HCT116 (cell line): ENCODE data around the gene PCP2.

ENCODE experiments used
- EZH2 ChIP-seq: fragments of 200-600 bp; sonication (generic); IDR thresholded peaks from 2 replicates; pipeline ENCODE4 v1.6.1; 2017; ENCODE audit warnings: antibody characterized with exemption, mixed run types
- EZH2phosphoT487 ChIP-seq: fragments of 200-600 bp; IDR thresholded peaks from 2 replicates; pipeline ENCODE4 v1.6.1; 2018; ENCODE audit warnings: antibody characterized with exemption, borderline replicate concordance
- POLR2A ChIP-seq: IDR thresholded peaks from 2 replicates; pipeline ENCODE4 v1.7.0; 2011; ENCODE audit warnings: borderline replicate concordance; ENCODE audit not compliant: insufficient read depth, insufficient read length; ENCODE audit errors: extremely low read depth
- POLR2AphosphoS5 ChIP-seq: IDR thresholded peaks from 2 replicates; pipeline ENCODE4 v1.6.1; 2011; ENCODE audit warnings: mild to moderate bottlenecking, low read depth, low read length, moderate library complexity
- SIN3A ChIP-seq: IDR thresholded peaks from 2 replicates; pipeline ENCODE4 v1.6.1; 2012; ENCODE audit warnings: low read depth
- SP1 ChIP-seq: IDR thresholded peaks from 2 replicates; pipeline ENCODE4 v1.6.1; 2012; ENCODE audit warnings: low read depth
- TCF7L2 ChIP-seq: IDR thresholded peaks from 2 replicates; pipeline ENCODE4 v1.7.0; 2011; ENCODE audit warnings: borderline replicate concordance, inconsistent platforms; ENCODE audit not compliant: insufficient read depth, insufficient read length; ENCODE audit errors: extremely low read depth
- YY1 ChIP-seq: IDR thresholded peaks from 2 replicates; pipeline ENCODE4 v1.6.1; 2011; ENCODE audit warnings: low read length, low read depth, moderate library complexity, mild to moderate bottlenecking; ENCODE audit not compliant: insufficient replicate concordance; ENCODE audit errors: extremely low read depth
- ZFX ChIP-seq: fragments of 450-650 bp; IDR thresholded peaks from 2 replicates; pipeline ENCODE4 v1.6.1; 2017
- TF ChIP-seq, protein P1 (sequence below), 3 experiments: fragments of 200-600 bp in 1 of 3; sonication (generic) in 1 of 3; IDR thresholded peaks in 2 of 3; conservative IDR thresholded peaks in 1 of 3; 2 replicates each; pipeline ENCODE4 v1.5.1; 2012 to 2017; ENCODE audit warnings: low read depth in 2 of 3, low read length in 2 of 3, antibody characterized with exemption in 1 of 3, borderline replicate concordance in 1 of 3, control low read depth in 1 of 3, mild to moderate bottlenecking in 1 of 3, mixed read lengths in 1 of 3, mixed run types in 1 of 3, moderate library complexity in 1 of 3; ENCODE audit not compliant: insufficient read depth in 1 of 3
- TF ChIP-seq, protein P2 (sequence below): IDR thresholded peaks from 2 replicates; pipeline ENCODE4 v1.6.1; 2012
- TF ChIP-seq, protein P3 (sequence below): IDR thresholded peaks from 2 replicates; pipeline ENCODE4 v1.6.1; 2012; ENCODE audit warnings: low read depth

DNA sequence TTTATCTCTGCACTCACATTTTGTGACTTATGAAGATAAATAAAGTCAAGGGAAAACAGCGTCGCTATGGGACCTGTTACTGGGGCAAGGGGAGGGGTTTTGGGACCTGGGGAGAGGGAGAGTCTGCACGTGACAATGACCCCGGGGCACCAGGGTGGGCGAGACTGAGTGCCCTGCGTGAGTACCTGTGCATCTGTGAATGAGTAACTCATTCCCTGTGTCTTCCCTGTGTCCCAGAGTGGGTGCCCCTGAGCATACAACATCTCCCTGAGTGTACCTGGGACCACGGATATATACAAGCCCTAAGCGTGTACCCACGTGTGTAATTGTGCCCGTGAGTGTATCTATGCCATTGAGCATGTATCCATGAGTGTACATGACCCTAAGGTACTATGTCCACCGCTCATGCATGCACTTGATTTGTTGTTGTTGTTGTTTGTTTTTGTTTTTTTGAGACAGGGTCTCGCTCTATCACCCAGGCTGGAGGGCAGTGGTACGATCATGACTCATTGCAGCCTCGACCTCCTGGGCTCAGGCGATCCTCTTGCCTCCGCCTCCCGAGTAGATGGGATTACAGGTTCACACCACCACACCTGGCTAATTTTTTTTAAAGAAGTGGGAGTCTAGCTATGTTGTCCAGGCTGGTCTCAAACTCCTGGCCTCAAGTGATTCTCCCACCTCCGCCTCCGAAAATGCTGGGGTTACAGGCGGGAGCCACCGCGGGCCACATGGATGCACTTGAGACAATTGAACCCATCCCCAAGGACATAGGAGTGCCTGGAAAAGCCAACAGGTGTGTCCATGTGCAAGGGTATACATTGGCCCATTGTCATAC is 46.5 kb upstream of the PCP2 start:
- no peak for TF ChIP-seq SIN3A
- no peak for TF ChIP-seq POLR2A
- TF ChIP-seq, protein P1, sequence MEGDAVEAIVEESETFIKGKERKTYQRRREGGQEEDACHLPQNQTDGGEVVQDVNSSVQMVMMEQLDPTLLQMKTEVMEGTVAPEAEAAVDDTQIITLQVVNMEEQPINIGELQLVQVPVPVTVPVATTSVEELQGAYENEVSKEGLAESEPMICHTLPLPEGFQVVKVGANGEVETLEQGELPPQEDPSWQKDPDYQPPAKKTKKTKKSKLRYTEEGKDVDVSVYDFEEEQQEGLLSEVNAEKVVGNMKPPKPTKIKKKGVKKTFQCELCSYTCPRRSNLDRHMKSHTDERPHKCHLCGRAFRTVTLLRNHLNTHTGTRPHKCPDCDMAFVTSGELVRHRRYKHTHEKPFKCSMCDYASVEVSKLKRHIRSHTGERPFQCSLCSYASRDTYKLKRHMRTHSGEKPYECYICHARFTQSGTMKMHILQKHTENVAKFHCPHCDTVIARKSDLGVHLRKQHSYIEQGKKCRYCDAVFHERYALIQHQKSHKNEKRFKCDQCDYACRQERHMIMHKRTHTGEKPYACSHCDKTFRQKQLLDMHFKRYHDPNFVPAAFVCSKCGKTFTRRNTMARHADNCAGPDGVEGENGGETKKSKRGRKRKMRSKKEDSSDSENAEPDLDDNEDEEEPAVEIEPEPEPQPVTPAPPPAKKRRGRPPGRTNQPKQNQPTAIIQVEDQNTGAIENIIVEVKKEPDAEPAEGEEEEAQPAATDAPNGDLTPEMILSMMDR (IDR thresholded peaks at IDR 0.05 in 2 of 3, conservative IDR thresholded peaks at IDR 0.05 in 1 of 3; ENCODE audit: borderline replicate concordance in 1 of 3, insufficient read depth in 1 of 3, low read depth in 2 of 3, low read length in 2 of 3): no peak
- no peak for TF ChIP-seq ZFX
- TF ChIP-seq, protein P2, sequence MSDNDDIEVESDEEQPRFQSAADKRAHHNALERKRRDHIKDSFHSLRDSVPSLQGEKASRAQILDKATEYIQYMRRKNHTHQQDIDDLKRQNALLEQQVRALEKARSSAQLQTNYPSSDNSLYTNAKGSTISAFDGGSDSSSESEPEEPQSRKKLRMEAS: no peak
- TF ChIP-seq EZH2: no peak
- no peak for TF ChIP-seq YY1
- no peak for TF ChIP-seq SP1
- TF ChIP-seq EZH2phosphoT487: no peak
- no peak for TF ChIP-seq TCF7L2
- TF ChIP-seq, protein P3, sequence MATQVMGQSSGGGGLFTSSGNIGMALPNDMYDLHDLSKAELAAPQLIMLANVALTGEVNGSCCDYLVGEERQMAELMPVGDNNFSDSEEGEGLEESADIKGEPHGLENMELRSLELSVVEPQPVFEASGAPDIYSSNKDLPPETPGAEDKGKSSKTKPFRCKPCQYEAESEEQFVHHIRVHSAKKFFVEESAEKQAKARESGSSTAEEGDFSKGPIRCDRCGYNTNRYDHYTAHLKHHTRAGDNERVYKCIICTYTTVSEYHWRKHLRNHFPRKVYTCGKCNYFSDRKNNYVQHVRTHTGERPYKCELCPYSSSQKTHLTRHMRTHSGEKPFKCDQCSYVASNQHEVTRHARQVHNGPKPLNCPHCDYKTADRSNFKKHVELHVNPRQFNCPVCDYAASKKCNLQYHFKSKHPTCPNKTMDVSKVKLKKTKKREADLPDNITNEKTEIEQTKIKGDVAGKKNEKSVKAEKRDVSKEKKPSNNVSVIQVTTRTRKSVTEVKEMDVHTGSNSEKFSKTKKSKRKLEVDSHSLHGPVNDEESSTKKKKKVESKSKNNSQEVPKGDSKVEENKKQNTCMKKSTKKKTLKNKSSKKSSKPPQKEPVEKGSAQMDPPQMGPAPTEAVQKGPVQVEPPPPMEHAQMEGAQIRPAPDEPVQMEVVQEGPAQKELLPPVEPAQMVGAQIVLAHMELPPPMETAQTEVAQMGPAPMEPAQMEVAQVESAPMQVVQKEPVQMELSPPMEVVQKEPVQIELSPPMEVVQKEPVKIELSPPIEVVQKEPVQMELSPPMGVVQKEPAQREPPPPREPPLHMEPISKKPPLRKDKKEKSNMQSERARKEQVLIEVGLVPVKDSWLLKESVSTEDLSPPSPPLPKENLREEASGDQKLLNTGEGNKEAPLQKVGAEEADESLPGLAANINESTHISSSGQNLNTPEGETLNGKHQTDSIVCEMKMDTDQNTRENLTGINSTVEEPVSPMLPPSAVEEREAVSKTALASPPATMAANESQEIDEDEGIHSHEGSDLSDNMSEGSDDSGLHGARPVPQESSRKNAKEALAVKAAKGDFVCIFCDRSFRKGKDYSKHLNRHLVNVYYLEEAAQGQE: no peak
- no peak for TF ChIP-seq POLR2AphosphoS5
